DND-41 (cell line): ENCODE results near the gene HPDL.

Experiments
- ATAC-seq: fragments of 200-7000 bp; cut with Tn5 transposase; 3 replicates; pipeline ENCODE4 v1.9.1; 2021; ENCODE audit warnings: low read depth; ENCODE audit not compliant: insufficient read depth
- DNase-seq: peaks from one replicate; pipeline ENCODE4 v3.0.0-alpha.2; 2020
- H2AFZ ChIP-seq: 2 replicates; pipeline ENCODE4 v1.6.0; 2012; ENCODE audit warnings: low read depth, low read length
- H3K27ac ChIP-seq: 2 replicates; pipeline ENCODE4 v1.5.1; 2012; ENCODE audit warnings: low read length, inconsistent platforms
- H3K27me3 ChIP-seq: fragments of 200-600 bp; sonication (generic); 2 replicates; pipeline ENCODE4 v1.6.0; 2012; ENCODE audit warnings: low read length, mild to moderate bottlenecking, inconsistent platforms; ENCODE audit not compliant: insufficient read depth, poor library complexity
- H3K36me3 ChIP-seq: 2 replicates; pipeline ENCODE4 v1.5.1; 2012; ENCODE audit warnings: low read length, inconsistent platforms; ENCODE audit not compliant: insufficient read depth
- H3K4me1 ChIP-seq: 2 replicates; pipeline ENCODE4 v1.5.1; 2012; ENCODE audit warnings: mild to moderate bottlenecking, low read length; ENCODE audit not compliant: insufficient read depth
- H3K4me2 ChIP-seq: 2 replicates; pipeline ENCODE4 v1.6.0; 2012; ENCODE audit warnings: mild to moderate bottlenecking, moderate library complexity, low read length, inconsistent platforms; ENCODE audit not compliant: insufficient read depth
- H3K4me3 ChIP-seq, 2 experiments: fragments of 200-600 bp in 1 of 2; shearing (Covaris generic) in 1 of 2; 2 replicates each; pipeline ENCODE4 v1.5.1; 2012 to 2016; ENCODE audit warnings: inconsistent platforms in 2 of 2, low read length in 2 of 2, mild to moderate bottlenecking in 2 of 2, low read depth in 1 of 2, moderate library complexity in 1 of 2
- H3K79me2 ChIP-seq: 2 replicates; pipeline ENCODE4 v1.6.0; 2012; ENCODE audit warnings: low read length, inconsistent platforms; ENCODE audit not compliant: insufficient read depth
- H3K9ac ChIP-seq: 2 replicates; pipeline ENCODE4 v1.6.0; 2012; ENCODE audit warnings: low read depth, mild to moderate bottlenecking, inconsistent platforms, low read length, moderate library complexity
- H3K9me3 ChIP-seq: 2 replicates; pipeline ENCODE4 v1.5.1; 2012; ENCODE audit warnings: low read length, moderate library complexity, mild to moderate bottlenecking, inconsistent platforms; ENCODE audit not compliant: insufficient read depth, severe bottlenecking
- H4K20me1 ChIP-seq: 2 replicates; pipeline ENCODE4 v1.6.0; 2012; ENCODE audit warnings: low read length; ENCODE audit not compliant: insufficient read depth
- EZH2 ChIP-seq: IDR thresholded peaks from 3 replicates; pipeline ENCODE4 v1.6.1; 2012; ENCODE audit warnings: borderline replicate concordance, low read depth, mild to moderate bottlenecking, moderate library complexity, low read length, inconsistent platforms; ENCODE audit not compliant: severe bottlenecking
- TF ChIP-seq, protein P1 (sequence below): IDR thresholded peaks from 2 replicates; pipeline ENCODE4 v1.5.1; 2012; ENCODE audit warnings: borderline replicate concordance, low read length, moderate library complexity, mild to moderate bottlenecking; ENCODE audit not compliant: poor library complexity, severe bottlenecking; ENCODE audit errors: extremely low read depth

HPDL gene

DNA sequence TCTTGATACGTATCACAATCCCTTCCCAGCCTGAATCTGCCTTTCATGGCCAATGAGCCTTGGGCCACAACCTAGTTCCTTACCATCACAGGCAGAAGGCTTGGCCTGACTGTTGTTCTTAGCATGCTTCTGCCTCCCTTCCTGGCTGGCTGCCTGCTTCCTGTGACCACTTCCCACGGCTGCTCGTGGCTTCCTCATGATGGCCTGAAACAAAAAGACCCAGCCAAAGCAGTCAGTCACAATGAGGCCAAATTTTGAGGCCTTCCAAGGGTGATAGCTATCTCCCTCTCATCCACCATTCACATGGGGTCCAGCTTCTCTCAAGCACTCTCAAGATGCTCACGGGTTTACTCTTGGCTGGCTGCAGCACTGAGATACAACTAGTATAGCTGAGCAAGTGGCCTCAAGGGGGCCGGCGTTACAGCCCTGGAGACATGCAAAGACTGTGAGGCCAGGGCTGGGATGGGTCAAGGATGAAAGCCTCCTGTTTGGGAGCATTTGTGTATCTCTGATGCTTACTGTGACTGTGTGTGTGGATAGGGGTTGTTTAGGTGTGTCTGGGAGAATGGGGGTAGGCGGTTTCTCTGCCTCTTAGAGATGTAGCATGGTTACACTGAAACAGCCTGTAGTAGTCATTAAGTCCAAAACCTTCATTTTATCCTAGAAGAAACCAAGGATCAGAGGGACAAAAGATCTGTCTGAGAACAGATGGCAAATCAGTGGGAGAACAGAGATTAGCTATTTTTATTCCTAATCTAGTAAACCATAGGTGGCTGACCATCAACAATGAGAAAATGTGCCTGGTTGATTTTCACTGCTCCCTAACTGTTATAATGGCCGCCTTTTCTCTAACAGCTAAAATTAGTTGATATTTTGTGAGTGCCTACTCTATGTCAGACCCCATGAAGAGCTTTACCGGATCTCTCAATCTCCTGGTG, 7.9 kb downstream of the HPDL start:
- H3K27me3 ChIP-seq: no peaks in the 10 kb centered on the region
- no peaks in the 10 kb centered on the region for H4K20me1 ChIP-seq
- TF ChIP-seq EZH2: no peak
- TF ChIP-seq, protein P1, sequence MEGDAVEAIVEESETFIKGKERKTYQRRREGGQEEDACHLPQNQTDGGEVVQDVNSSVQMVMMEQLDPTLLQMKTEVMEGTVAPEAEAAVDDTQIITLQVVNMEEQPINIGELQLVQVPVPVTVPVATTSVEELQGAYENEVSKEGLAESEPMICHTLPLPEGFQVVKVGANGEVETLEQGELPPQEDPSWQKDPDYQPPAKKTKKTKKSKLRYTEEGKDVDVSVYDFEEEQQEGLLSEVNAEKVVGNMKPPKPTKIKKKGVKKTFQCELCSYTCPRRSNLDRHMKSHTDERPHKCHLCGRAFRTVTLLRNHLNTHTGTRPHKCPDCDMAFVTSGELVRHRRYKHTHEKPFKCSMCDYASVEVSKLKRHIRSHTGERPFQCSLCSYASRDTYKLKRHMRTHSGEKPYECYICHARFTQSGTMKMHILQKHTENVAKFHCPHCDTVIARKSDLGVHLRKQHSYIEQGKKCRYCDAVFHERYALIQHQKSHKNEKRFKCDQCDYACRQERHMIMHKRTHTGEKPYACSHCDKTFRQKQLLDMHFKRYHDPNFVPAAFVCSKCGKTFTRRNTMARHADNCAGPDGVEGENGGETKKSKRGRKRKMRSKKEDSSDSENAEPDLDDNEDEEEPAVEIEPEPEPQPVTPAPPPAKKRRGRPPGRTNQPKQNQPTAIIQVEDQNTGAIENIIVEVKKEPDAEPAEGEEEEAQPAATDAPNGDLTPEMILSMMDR: no peak
- no peak for ATAC-seq
- H2AFZ ChIP-seq: no peak overlapping the region
- no peak overlapping the region for H3K9ac ChIP-seq
- H3K4me2 ChIP-seq: no peak overlapping the region
- peaks cover 47% of the 10 kb centered on the region for H3K36me3 ChIP-seq
- H3K4me3 ChIP-seq: no peak overlapping the region
- no peak overlapping the region for H3K27ac ChIP-seq
- peak; percentile 19 for DNase-seq
- H3K9me3 ChIP-seq: no peaks in the 10 kb centered on the region
- peaks cover 11% of the 10 kb centered on the region for H3K4me1 ChIP-seq
- peaks cover 15% of the 10 kb centered on the region for H3K79me2 ChIP-seq

- Histone ChIP-seq H3K9ac (no peak overlapping the region), H3K27ac (no peak overlapping the region), H3K9me3 (no peaks in the 10 kb centered on the region), H3K36me3 (peaks cover 46% of the 10 kb centered on the region), H2AFZ (no peak overlapping the region), H3K4me3 (no peak overlapping the region), H3K27me3 (no peaks in the 10 kb centered on the region), H3K4me1 (peaks cover 14% of the 10 kb centered on the region), H3K4me2 (no peak overlapping the region), H4K20me1 (peaks cover under 1% of the 10 kb centered on the region; the same call in 1 of the 2 replicates), H3K79me2 (peaks cover 27% of the 10 kb centered on the region)
- TF ChIP-seq, protein P1: no peak
- TF ChIP-seq EZH2: no peak
- no peak for DNase-seq
- ATAC-seq: no peak
Measured at GRCh38 chr1:45335855-45336324, 9.2 kb downstream of the HPDL start.

GRCh38 chr1:45337630-45338325, 11.1 kb downstream of the HPDL start:
- Histone ChIP-seq H3K4me2 (peak overlapping the region; percentile 91; the same call in 1 of the 2 replicates), H4K20me1 (peaks cover 9% of the 10 kb centered on the region; the same call in 1 of the 2 replicates), H3K9ac (no peak overlapping the region), H3K27me3 (no peaks in the 10 kb centered on the region), H3K36me3 (peaks cover 46% of the 10 kb centered on the region), H3K4me1 (peaks cover 30% of the 10 kb centered on the region), H3K4me3 (no peak overlapping the region), H3K79me2 (peaks cover 46% of the 10 kb centered on the region), H2AFZ (no peak overlapping the region), H3K9me3 (no peaks in the 10 kb centered on the region), H3K27ac (no peak overlapping the region)
- no peak for TF ChIP-seq EZH2
- TF ChIP-seq, protein P1: no peak
- no peak for DNase-seq
- ATAC-seq: no peak
